ENCODE measurements around the gene TBC1D22A.

The TBC1D22A gene

DNA sequence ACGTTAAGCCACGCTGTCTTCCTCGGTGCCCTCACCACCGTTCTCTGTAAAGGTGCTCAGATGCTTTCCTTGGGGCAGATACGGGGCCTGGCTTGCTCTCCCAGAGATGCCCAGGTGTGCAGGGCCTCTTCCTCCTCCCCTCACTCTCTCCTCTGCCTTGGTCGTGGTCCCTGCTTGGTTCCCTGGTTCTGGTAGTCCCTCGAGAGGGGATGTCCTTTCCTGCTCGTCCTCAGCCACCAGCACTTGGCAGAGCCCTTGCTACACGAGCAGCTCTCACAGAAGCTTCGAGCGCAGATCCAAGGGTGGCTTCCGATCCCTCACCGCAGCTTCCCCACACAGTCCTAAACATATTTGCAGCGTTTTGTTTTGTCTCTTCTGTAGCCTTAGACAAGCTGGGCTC, 298.8 kb downstream of the TBC1D22A start:
- TF ChIP-seq, protein P1, sequence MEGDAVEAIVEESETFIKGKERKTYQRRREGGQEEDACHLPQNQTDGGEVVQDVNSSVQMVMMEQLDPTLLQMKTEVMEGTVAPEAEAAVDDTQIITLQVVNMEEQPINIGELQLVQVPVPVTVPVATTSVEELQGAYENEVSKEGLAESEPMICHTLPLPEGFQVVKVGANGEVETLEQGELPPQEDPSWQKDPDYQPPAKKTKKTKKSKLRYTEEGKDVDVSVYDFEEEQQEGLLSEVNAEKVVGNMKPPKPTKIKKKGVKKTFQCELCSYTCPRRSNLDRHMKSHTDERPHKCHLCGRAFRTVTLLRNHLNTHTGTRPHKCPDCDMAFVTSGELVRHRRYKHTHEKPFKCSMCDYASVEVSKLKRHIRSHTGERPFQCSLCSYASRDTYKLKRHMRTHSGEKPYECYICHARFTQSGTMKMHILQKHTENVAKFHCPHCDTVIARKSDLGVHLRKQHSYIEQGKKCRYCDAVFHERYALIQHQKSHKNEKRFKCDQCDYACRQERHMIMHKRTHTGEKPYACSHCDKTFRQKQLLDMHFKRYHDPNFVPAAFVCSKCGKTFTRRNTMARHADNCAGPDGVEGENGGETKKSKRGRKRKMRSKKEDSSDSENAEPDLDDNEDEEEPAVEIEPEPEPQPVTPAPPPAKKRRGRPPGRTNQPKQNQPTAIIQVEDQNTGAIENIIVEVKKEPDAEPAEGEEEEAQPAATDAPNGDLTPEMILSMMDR (IDR thresholded peaks at IDR 0.05; ENCODE audit: control extremely low read depth, extremely low read depth, low read depth, missing control alignments): no peak
- POLR2A ChIA-PET: no interaction called here
- CTCF ChIA-PET: no interaction called here
- DNase-seq (ENCODE audit: extremely low spot score): no peak

DNA sequence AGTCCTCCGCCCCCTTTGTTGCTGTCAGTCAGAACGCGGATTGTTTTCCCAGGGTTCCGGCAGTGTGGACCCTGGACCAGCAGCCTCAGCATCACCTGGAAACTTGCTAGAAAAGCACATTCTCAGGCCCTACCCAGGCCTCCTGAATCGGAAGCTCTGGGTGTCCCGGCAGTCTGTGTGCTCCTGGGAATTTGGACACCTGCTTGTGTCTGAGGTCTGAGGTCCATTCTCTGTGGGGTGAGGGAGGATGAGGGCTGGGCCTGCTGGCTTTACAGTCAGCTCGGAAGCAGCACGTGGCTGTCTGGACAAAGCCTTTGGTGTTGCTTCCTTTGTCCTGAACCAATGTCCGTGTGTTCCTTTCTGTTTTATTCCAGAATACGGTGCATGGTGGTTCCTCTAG, 299.7 kb downstream of the TBC1D22A start:
- TF ChIP-seq, protein P1 (IDR thresholded peaks at IDR 0.05; ENCODE audit: control extremely low read depth, extremely low read depth, low read depth, missing control alignments): no peak
- ChIA-PET CTCF (no interaction called here), POLR2A (no interaction called here)
- no peak for DNase-seq (ENCODE audit: extremely low spot score)

DNA sequence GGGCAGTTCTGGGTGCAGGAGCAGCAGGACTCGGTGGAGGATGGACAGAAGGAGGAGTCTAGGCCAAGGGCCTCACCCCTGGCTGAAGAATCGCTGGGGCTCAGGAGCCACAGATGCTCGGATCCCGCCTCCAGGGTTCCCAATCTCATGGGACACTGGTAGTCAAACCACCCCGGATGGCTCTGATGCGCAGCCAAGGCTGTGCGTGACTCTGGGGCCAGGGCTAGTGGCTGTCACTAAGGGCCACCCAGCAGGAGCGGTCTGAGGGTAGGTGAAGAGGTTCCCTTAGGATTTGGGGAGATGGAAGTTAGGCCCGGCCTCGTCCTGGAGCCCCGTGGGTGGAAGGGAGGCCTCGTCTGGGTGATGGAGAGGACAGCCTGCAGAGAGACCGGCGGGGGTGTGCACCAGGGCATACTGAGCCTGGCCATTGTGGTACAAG, 300.6 kb downstream of the TBC1D22A start:
- ChIA-PET CTCF (no interaction called here), POLR2A (no interaction called here)
- DNase-seq (ENCODE audit: extremely low spot score): no peak
- TF ChIP-seq, protein P1 (IDR thresholded peaks at IDR 0.05; ENCODE audit: control extremely low read depth, extremely low read depth, low read depth, missing control alignments): no peak

DNA sequence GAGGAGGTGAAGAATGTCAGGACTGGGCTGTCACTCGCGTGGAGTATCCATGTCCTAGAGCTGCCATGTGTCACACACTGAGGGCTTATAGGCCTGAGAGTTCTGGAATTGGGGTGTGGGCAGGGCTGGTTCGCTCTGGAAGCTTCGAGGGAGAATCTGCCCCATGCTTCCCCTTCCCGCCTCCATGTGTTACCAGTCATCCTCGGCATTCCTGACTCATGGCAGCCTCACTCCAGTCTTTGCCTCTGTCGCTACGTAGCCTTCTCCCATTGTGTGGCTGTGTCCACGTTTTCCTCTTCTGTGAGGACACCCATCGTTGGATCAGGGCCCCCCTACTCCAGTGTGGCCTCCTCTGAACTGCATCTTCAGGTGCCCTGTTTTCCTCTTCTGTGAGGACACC, 301.2 kb downstream of the TBC1D22A start:
- no peak for DNase-seq (ENCODE audit: extremely low spot score)
- POLR2A ChIA-PET: no interaction called here
- CTCF ChIA-PET: no interaction called here
- TF ChIP-seq, protein P1 (IDR thresholded peaks at IDR 0.05; ENCODE audit: control extremely low read depth, extremely low read depth, low read depth, missing control alignments): no peak

DNA sequence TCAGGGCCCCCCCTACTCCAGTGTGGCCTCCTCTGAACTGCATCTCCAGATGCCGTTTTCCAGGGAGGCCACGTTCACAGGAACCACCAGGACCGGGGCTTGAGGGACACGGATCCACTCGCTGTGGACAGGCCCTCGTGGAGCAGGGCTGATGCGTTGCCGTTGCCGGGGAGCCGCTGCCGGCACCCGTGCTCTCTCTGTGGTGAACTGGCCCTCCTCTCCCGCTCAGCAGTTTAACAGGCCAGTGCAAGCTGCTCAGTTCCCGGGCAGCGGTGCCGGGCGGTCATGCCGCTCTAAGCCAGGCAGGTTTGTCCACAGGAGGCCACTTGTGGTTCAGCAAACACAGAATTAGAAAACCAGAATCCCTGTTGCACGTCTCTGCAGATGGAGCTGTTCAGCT, 301.6 kb downstream of the TBC1D22A start:
- POLR2A ChIA-PET: no interaction called here
- CTCF ChIA-PET: no interaction called here
- TF ChIP-seq, protein P1 (IDR thresholded peaks at IDR 0.05; ENCODE audit: control extremely low read depth, extremely low read depth, low read depth, missing control alignments): no peak
- DNase-seq (ENCODE audit: extremely low spot score): no peak

DNA sequence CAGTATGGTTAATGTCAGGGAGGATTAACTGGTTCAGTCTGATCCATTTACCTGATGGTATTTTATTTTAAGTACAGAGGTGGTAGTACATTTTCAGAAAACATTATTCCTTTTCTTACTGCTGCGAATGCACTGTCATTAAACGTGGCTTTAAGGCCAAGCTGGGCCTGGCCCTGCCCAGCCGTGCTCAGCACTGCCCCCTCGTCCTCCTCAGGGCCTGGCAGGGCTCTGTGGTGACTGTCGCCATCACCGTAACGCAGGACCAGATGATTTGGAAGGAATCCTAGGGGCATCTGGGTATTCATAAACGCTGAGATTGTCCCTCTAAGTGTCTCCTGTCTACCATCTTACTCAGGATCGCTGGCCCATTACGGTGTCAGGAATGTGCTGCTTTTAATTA, 302.0 kb downstream of the TBC1D22A start:
- no peak for DNase-seq (ENCODE audit: extremely low spot score)
- ChIA-PET CTCF (no interaction called here), POLR2A (no interaction called here)
- TF ChIP-seq, protein P1 (IDR thresholded peaks at IDR 0.05; ENCODE audit: control extremely low read depth, extremely low read depth, low read depth, missing control alignments): no peak
